HepG2 (cell line): Measurements from ENCODE around the gene CHST11. TPM values are rescaled to one million over a fixed set of nuclear protein-coding genes. Genes with fewer than 3 reads are reported as not detected.

Experiments
- ATAC-seq: fragments of 200-7000 bp; cut with Tn5 transposase; 3 replicates; pipeline ENCODE4 v1.9.1; 2020; ENCODE audit warnings: mild to moderate bottlenecking, moderate library complexity
- BruUV-seq: library from RNA; stranded (reverse); fragments of 400-500 nt; replicated peaks from 2 replicates; lab custom pipeline; 2021; lab: Mats Ljungman, UMichigan
- CTCF ChIA-PET: fragments of 300-600 bp; formaldehyde crosslinking; extraction: SDS; loops from one replicate; lab custom pipeline; 2021; ENCODE audit warnings: low total read pairs, inconsistent platforms, low intra/inter-chr PET ratio; lab: Yijun Ruan, JAX
- POLR2A ChIA-PET: fragments of 350-600 bp; sonication (Branson Sonifier 250); formaldehyde crosslinking; loops from one replicate; lab custom pipeline; 2020; ENCODE audit warnings: antibody characterized with exemption, inconsistent platforms; lab: Yijun Ruan, JAX
- DNase-seq: peaks from one replicate; pipeline ENCODE4 v3.0.0-alpha.2; 2015; ENCODE audit warnings: low spot score
- FAIRE-seq: peaks from 3 replicates; lab custom pipeline; 2011; peaks lifted over from hg19 to GRCh38; lab: Jason Lieb, UNC
- H2AFZ ChIP-seq: one replicate; pipeline ENCODE4 v1.6.1; 2011; ENCODE audit warnings: low read length, inconsistent platforms
- H3K27ac ChIP-seq: fragments of 300-600 bp; 3 replicates; pipeline ENCODE4 v1.8.0; 2011; ENCODE audit warnings: mixed run types, mild to moderate bottlenecking, mixed read lengths, low read length, inconsistent platforms; ENCODE audit not compliant: insufficient read depth; ENCODE audit errors: extremely low read length
- H3K27me3 ChIP-seq, 2 experiments: fragments of 200-600 bp in 1 of 2; 2 replicates in 1 of 2; 3 replicates in 1 of 2; pipeline versions ENCODE4 v1.6.0 to v1.8.0; 2011; ENCODE audit warnings: low read length in 2 of 2, mild to moderate bottlenecking in 2 of 2, moderate library complexity in 2 of 2, inconsistent platforms in 1 of 2; ENCODE audit not compliant: insufficient read depth in 2 of 2, control insufficient read depth in 1 of 2
- H3K36me3 ChIP-seq, 2 experiments: fragments of 200-600 bp in 1 of 2; replicated peaks in 1 of 2; 2 replicates in 1 of 2; 3 replicates in 1 of 2; pipeline versions ENCODE4 v1.5.1 to v1.8.0; 2011; ENCODE audit warnings: low read length in 2 of 2, inconsistent platforms in 1 of 2; ENCODE audit not compliant: insufficient read depth in 2 of 2, control insufficient read depth in 1 of 2
- H3K4me1 ChIP-seq: 2 replicates; pipeline ENCODE4 v1.5.1; 2012; ENCODE audit warnings: low read length, inconsistent platforms; ENCODE audit not compliant: insufficient read depth
- H3K4me2 ChIP-seq: 2 replicates; pipeline ENCODE4 v1.6.0; 2011; ENCODE audit warnings: low read depth, low read length, inconsistent platforms
- H3K4me3 ChIP-seq, 3 experiments: fragments of 200-600 bp in 1 of 3; sonication (generic), shearing (Covaris generic) in 1 of 3; replicated peaks in 1 of 3; 2 replicates each; pipeline ENCODE4 v1.5.1; 2011 to 2016; ENCODE audit warnings: low read length in 3 of 3, inconsistent platforms in 2 of 3, low read depth in 2 of 3, mild to moderate bottlenecking in 2 of 3, control low read depth in 1 of 3, mixed read lengths in 1 of 3; ENCODE audit not compliant: insufficient read depth in 1 of 3
- H3K79me2 ChIP-seq: one replicate; pipeline ENCODE4 v1.6.1; 2011; ENCODE audit warnings: low read length, inconsistent platforms; ENCODE audit not compliant: insufficient read depth
- H3K9ac ChIP-seq: 2 replicates; pipeline ENCODE4 v1.6.0; 2011; ENCODE audit warnings: mild to moderate bottlenecking, low read depth, low read length, inconsistent platforms; ENCODE audit not compliant: insufficient read depth
- H3K9me3 ChIP-seq: 2 replicates; pipeline ENCODE4 v1.5.1; 2012; ENCODE audit warnings: mild to moderate bottlenecking, low read length
- H4K20me1 ChIP-seq: 2 replicates; pipeline ENCODE4 v1.6.0; 2011; ENCODE audit warnings: inconsistent platforms, mild to moderate bottlenecking, low read length, moderate library complexity; ENCODE audit not compliant: insufficient read depth
- HES4 ChIP-seq: sonication (generic); formaldehyde crosslinking; IDR thresholded peaks from 2 replicates; pipeline ENCODE4 v1.9.0; 2021; ENCODE audit warnings: mild to moderate bottlenecking, missing genetic modification reagents, borderline replicate concordance
- ISX ChIP-seq: sonication (generic); formaldehyde crosslinking; conservative IDR thresholded peaks from 2 replicates; pipeline ENCODE4 v1.5.0; 2020; ENCODE audit warnings: missing genetic modification reagents
- MTA3 ChIP-seq: sonication (generic); formaldehyde crosslinking; IDR thresholded peaks from 2 replicates; pipeline ENCODE4 v1.4.0; 2020; ENCODE audit warnings: missing genetic modification reagents
- PCBP2 ChIP-seq: fragments of 200-400 bp; formaldehyde crosslinking; optimal IDR thresholded peaks from 2 replicates; pipeline ENCODE3; 2018; ENCODE audit warnings: low read length, low read depth; ENCODE audit not compliant: poor library complexity, severe bottlenecking
- RBFOX2 ChIP-seq: fragments of 200-400 bp; formaldehyde crosslinking; IDR thresholded peaks from 2 replicates; pipeline ENCODE4 v1.6.1; 2017; ENCODE audit warnings: low read depth, mild to moderate bottlenecking, low read length
- REPIN1 ChIP-seq: sonication (generic); formaldehyde crosslinking; IDR thresholded peaks from 2 replicates; pipeline ENCODE4 v1.8.0; 2022; ENCODE audit warnings: missing genetic modification reagents, low read depth, mild to moderate bottlenecking, borderline replicate concordance
- SIX1 ChIP-seq: sonication (generic); formaldehyde crosslinking; IDR thresholded peaks from 2 replicates; pipeline ENCODE4 v1.4.0; 2020; ENCODE audit warnings: missing genetic modification reagents, borderline replicate concordance
- TOE1 ChIP-seq: sonication (generic); formaldehyde crosslinking; IDR thresholded peaks from 2 replicates; pipeline ENCODE4 v1.4.0; 2020; ENCODE audit warnings: mild to moderate bottlenecking, missing genetic modification reagents
- ZIK1 ChIP-seq: sonication (generic); formaldehyde crosslinking; IDR thresholded peaks from 2 replicates; pipeline ENCODE4 v1.5.0; 2020; ENCODE audit warnings: mild to moderate bottlenecking, low read depth, missing genetic modification reagents, borderline replicate concordance
- ZKSCAN8 ChIP-seq: IDR thresholded peaks from 2 replicates; pipeline ENCODE4 v1.6.1; 2016; ENCODE audit warnings: borderline replicate concordance, missing genetic modification reagents, missing compliant biosample characterization
- ZMAT3 ChIP-seq: sonication (generic); formaldehyde crosslinking; conservative IDR thresholded peaks from 2 replicates; pipeline ENCODE4 v1.7.0; 2021; ENCODE audit warnings: missing genetic modification reagents
- ZNF143 ChIP-seq: sonication (generic); formaldehyde crosslinking; IDR thresholded peaks from 2 replicates; pipeline ENCODE4 v1.4.0; 2020; ENCODE audit warnings: missing genetic modification reagents
- ZNF329 ChIP-seq: sonication (generic); formaldehyde crosslinking; IDR thresholded peaks from 2 replicates; pipeline ENCODE4 v1.9.0; 2021; ENCODE audit warnings: low read depth, mild to moderate bottlenecking, missing genetic modification reagents
- ZNF772 ChIP-seq: sonication (generic); formaldehyde crosslinking; IDR thresholded peaks from 2 replicates; pipeline ENCODE4 v1.5.0; 2020; ENCODE audit warnings: mild to moderate bottlenecking, missing genetic modification reagents
- ZNF788 ChIP-seq: sonication (generic); formaldehyde crosslinking; IDR thresholded peaks from 2 replicates; pipeline ENCODE4 v1.5.0; 2020; ENCODE audit warnings: mild to moderate bottlenecking, missing genetic modification reagents, borderline replicate concordance
- ZNF816 ChIP-seq: sonication (generic); formaldehyde crosslinking; IDR thresholded peaks from 2 replicates; pipeline ENCODE4 v1.8.0; 2022; ENCODE audit warnings: missing genetic modification reagents, mild to moderate bottlenecking, borderline replicate concordance
- ZSCAN12 ChIP-seq: sonication (generic); formaldehyde crosslinking; IDR thresholded peaks from 2 replicates; pipeline ENCODE4 v1.9.0; 2021; ENCODE audit warnings: mild to moderate bottlenecking, missing genetic modification reagents
- WGBS: methylation state at CpG from one replicate; pipeline ENCODE4 v1.1.6; 2017; ENCODE audit warnings: low lambda C conversion rate; 5-methylcytosine and 5-hydroxymethylcytosine counted together
- in situ Hi-C: cut with HindIII; loops from 2 replicates; pipeline ENCODE4 v1.10.0; 2017; ENCODE audit warnings: low pct_unique_long_range_greater_than_20kb; ENCODE audit not compliant: extremely low pct_ligation_motif_present
- intact Hi-C: fragments of 100-400 bp; cut with micrococcal nuclease; formaldehyde crosslinking; loops from one replicate; pipeline ENCODE4 v1.10.0; 2022; ENCODE audit not compliant: unreplicated experiment
- polyA plus RNA-seq, 8 experiments: library from polyadenylated mRNA; depleted of rRNA in 3 of 8; stranded (reverse) in 7 of 8; unstranded in 1 of 8; fragments of >200 nt; fragmentation: Illumina TruSeq in 4 of 8; extraction: Trizol in 4 of 8; gene quantifications; 2 replicates each; pipeline versions ENCODE4 v1.2.1 to v1.2.3, GENCODE V29; 2011 to 2016; ENCODE audit warnings: low read depth in 4 of 8, missing spikeins in 1 of 8, mixed read lengths in 1 of 8; ENCODE audit not compliant: insufficient read depth in 1 of 8
- total RNA-seq, 5 experiments: library from RNA; depleted of rRNA; stranded (reverse); fragments of >200 nt; fragmentation: Illumina TruSeq; extraction: Trizol; gene quantifications; 2 replicates each; pipeline ENCODE4 v1.2.3, GENCODE V29; 2016; ENCODE audit warnings: low read depth in 1 of 5
- TF ChIP-seq, protein P1 (sequence below): sonication (generic); formaldehyde crosslinking; IDR thresholded peaks from 2 replicates; pipeline ENCODE4 v1.9.0; 2022; ENCODE audit warnings: low read depth, missing genetic modification reagents
- TF ChIP-seq, protein P2 (sequence below): sonication (generic); formaldehyde crosslinking; IDR thresholded peaks from 2 replicates; pipeline ENCODE4 v1.4.0; 2020; ENCODE audit warnings: missing genetic modification reagents, borderline replicate concordance

CHST11 gene
- total and polyA plus RNA-seq, 2 of the 13 experiments (the other 11 are each of a cell fraction or from before 2014, with no cell fraction given), result 0.15 TPM; not detected in 1

DNA sequence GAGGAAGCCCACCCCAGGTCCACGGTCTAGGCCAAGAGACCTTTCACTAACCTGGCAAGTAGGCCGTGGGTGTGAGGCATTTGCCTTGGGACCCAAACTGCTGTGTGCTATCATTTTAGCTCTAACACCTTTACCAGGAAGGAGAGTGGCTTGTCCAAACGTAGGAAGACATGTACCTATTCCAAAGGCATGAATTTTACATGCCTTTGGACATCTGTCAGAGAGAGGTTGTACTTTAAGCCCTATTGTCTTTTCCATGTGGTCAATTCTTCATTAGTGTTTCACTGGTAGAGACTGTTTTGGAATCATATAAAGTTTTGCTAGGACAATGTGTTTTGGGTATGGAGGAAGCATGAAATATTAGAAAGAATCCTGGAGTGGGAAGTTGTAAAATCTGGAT is 352.5 kb downstream of the CHST11 start:
- H3K4me2 ChIP-seq, result no peak overlapping the region
- H3K9me3 ChIP-seq, result no peaks in the 10 kb centered on the region
- ATAC-seq (no peak), FAIRE-seq (no peak), DNase-seq (no peak)
- no peak overlapping the region for H3K9ac ChIP-seq
- H3K36me3 ChIP-seq, result no peaks in the 10 kb centered on the region
- H2AFZ ChIP-seq, result no peak overlapping the region
- no TSS peak for BruUV-seq
- 57% methylated on average over 3 of the region's 3 CpGs for WGBS
- intact Hi-C loops, result no loop called here
- H3K4me3 ChIP-seq, result no peak overlapping the region
- H3K4me1 ChIP-seq, result no peaks in the 10 kb centered on the region
- no peak for TF ChIP-seq ZKSCAN8 (CRISPR knock-in tag)
- no peak for TF ChIP-seq ZNF816 (CRISPR knock-in tag)
- TF ChIP-seq PCBP2, result no peak
- TF ChIP-seq MTA3 (CRISPR knock-in tag), result no peak
- TF ChIP-seq SIX1, result no peak
- TF ChIP-seq TOE1 (CRISPR knock-in tag), result no peak
- TF ChIP-seq, protein P1, sequence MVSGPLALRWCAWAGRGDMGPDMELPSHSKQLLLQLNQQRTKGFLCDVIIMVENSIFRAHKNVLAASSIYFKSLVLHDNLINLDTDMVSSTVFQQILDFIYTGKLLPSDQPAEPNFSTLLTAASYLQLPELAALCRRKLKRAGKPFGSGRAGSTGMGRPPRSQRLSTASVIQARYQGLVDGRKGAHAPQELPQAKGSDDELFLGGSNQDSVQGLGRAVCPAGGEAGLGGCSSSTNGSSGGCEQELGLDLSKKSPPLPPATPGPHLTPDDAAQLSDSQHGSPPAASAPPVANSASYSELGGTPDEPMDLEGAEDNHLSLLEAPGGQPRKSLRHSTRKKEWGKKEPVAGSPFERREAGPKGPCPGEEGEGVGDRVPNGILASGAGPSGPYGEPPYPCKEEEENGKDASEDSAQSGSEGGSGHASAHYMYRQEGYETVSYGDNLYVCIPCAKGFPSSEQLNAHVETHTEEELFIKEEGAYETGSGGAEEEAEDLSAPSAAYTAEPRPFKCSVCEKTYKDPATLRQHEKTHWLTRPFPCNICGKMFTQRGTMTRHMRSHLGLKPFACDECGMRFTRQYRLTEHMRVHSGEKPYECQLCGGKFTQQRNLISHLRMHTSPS (CRISPR knock-in tag), result no peak
- no peak for TF ChIP-seq ZNF143 (CRISPR knock-in tag)
- TF ChIP-seq ZSCAN12 (CRISPR knock-in tag), result no peak
- no peak for TF ChIP-seq ZNF329 (CRISPR knock-in tag)
- TF ChIP-seq RBFOX2, result no peak
- TF ChIP-seq, protein P2, sequence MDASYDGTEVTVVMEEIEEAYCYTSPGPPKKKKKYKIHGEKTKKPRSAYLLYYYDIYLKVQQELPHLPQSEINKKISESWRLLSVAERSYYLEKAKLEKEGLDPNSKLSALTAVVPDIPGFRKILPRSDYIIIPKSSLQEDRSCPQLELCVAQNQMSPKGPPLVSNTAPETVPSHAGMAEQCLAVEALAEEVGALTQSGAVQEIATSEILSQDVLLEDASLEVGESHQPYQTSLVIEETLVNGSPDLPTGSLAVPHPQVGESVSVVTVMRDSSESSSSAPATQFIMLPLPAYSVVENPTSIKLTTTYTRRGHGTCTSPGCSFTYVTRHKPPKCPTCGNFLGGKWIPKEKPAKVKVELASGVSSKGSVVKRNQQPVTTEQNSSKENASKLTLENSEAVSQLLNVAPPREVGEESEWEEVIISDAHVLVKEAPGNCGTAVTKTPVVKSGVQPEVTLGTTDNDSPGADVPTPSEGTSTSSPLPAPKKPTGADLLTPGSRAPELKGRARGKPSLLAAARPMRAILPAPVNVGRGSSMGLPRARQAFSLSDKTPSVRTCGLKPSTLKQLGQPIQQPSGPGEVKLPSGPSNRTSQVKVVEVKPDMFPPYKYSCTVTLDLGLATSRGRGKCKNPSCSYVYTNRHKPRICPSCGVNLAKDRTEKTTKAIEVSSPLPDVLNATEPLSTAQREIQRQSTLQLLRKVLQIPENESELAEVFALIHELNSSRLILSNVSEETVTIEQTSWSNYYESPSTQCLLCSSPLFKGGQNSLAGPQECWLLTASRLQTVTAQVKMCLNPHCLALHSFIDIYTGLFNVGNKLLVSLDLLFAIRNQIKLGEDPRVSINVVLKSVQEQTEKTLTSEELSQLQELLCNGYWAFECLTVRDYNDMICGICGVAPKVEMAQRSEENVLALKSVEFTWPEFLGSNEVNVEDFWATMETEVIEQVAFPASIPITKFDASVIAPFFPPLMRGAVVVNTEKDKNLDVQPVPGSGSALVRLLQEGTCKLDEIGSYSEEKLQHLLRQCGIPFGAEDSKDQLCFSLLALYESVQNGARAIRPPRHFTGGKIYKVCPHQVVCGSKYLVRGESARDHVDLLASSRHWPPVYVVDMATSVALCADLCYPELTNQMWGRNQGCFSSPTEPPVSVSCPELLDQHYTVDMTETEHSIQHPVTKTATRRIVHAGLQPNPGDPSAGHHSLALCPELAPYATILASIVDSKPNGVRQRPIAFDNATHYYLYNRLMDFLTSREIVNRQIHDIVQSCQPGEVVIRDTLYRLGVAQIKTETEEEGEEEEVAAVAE (CRISPR knock-in tag), result no peak
- no peak for TF ChIP-seq HES4 (CRISPR knock-in tag)
- no peak for TF ChIP-seq ZIK1
- no peak for TF ChIP-seq REPIN1 (CRISPR knock-in tag)
- no peak for TF ChIP-seq ZNF772 (CRISPR knock-in tag)
- TF ChIP-seq ZNF788 (CRISPR knock-in tag), result no peak
- TF ChIP-seq ZMAT3 (CRISPR knock-in tag), result no peak
- TF ChIP-seq ISX, result no peak
- ChIA-PET POLR2A (no interaction called here), CTCF (no interaction called here)
- in situ Hi-C loops, result no loop called here
- no peak overlapping the region for H3K27ac ChIP-seq
- no peaks in the 10 kb centered on the region for H3K79me2 ChIP-seq
- no peaks in the 10 kb centered on the region for H4K20me1 ChIP-seq
- no peaks in the 10 kb centered on the region for H3K27me3 ChIP-seq
